Mesodermal cell (in vitro differentiated cells): ENCODE results near the gene POLR1A.
A peak's percentile ranks its signal among the peaks of the same experiment; 100 is the strongest.

Experiments
- H3K27ac ChIP-seq: 2 replicates; pipeline ENCODE4 v1.7.0; 2013; ENCODE audit warnings: mild to moderate bottlenecking, low read depth, low read length, moderate library complexity; ENCODE audit not compliant: severe bottlenecking
- H3K36me3 ChIP-seq: 2 replicates; pipeline ENCODE4 v1.7.1; 2013; ENCODE audit warnings: mild to moderate bottlenecking, low read length, moderate library complexity; ENCODE audit not compliant: control insufficient read depth, insufficient read depth
- H3K4me1 ChIP-seq: one replicate; pipeline ENCODE4 v1.7.1; 2013; ENCODE audit warnings: mild to moderate bottlenecking, low read length; ENCODE audit not compliant: insufficient read depth, control insufficient read depth, poor library complexity, severe bottlenecking
- H3K4me3 ChIP-seq: 2 replicates; pipeline ENCODE4 v1.7.0; 2013; ENCODE audit warnings: low read length, control low read depth, mild to moderate bottlenecking; ENCODE audit not compliant: insufficient read depth, poor library complexity, severe bottlenecking; ENCODE audit errors: extremely low read depth
- H3K9me3 ChIP-seq: 2 replicates; pipeline ENCODE4 v1.7.1; 2013; ENCODE audit warnings: mild to moderate bottlenecking, low read length, moderate library complexity; ENCODE audit not compliant: control insufficient read depth
- WGBS, 2 experiments: methylation state at CpG; one replicate each; pipeline ENCODE4 v1.1.5; 2013; ENCODE audit warnings: missing lambda C conversion rate in 2 of 2; ENCODE audit not compliant: insufficient coverage in 2 of 2; 5-methylcytosine and 5-hydroxymethylcytosine counted together

POLR1A gene

DNA sequence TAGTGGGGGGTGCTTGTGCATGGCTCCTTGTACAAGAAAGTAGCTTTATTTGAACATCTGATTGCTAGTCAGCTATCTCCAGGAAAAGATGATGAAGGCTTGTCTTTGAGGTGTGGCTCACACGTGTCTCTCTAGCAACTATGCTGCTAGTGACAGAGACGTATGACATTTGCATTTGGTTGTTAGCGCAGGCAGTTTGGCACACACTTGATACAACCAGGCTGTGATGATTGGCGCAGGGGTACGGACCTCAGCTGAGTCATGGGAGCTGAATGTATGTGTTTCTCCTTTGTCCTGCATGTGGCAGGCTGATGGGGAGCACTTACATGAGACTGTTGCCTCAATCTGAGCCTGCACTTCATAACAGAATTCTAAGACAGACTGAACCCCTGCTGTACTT is 30.0 kb upstream of the POLR1A start:
- 96 to 98% methylated on average over 5 of the region's 5 CpGs for WGBS, 2 experiments

DNA sequence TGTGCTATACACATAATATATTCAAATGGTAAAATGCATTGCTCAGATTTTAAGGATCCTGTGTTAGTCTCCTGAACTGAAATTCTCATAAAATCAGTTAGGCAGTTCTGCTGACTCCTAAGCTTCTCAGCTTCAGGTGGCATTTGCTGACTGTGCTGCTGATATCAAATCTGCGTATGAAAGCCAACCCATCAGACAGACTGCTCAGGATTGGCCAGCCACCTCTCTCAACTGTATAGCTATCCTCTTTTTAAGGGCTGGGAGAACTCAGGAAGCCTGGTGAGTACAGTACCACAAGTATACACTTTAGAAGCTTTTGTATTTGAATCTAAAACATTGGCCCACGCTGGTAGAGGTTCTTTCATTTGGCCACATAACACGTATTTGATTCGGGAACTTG is 29.0 kb upstream of the POLR1A start:
- H3K36me3 ChIP-seq = peaks cover 99% of the 10 kb centered on the region
- H3K4me1 ChIP-seq = no peaks in the 10 kb centered on the region
- no peaks in the 10 kb centered on the region for H3K9me3 ChIP-seq
- no peak overlapping the region for H3K27ac ChIP-seq
- WGBS, 2 experiments = 98 to 100% methylated on average over 1 to 4 of the region's 4 CpGs
- H3K4me3 ChIP-seq = no peak overlapping the region

More for the DNA sequence above, 30.0 kb upstream of the POLR1A start:
- no peak overlapping the region for H3K27ac ChIP-seq
- no peak overlapping the region for H3K4me3 ChIP-seq
- H3K36me3 ChIP-seq = peaks cover 98% of the 10 kb centered on the region
- H3K9me3 ChIP-seq = no peaks in the 10 kb centered on the region
- no peaks in the 10 kb centered on the region for H3K4me1 ChIP-seq

DNA sequence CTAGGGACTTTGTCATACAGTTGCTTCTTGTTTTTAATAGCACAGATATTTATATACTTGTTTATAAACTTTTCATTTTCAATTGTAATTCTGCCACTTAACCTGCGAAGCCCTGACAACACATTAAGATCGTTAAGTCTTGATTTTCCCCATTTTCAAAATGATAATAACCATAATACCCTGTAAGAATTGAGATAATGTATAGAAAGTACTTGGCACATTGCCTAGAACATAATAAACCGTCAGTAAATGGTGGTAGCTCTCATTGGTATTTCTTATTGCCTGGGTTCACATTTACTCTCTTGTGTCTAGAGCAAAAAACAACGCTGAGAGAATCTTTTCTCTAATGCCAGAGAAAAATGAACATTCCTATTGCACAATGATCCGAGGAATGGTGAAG is 19.0 kb upstream of the POLR1A start:
- Histone ChIP-seq H3K36me3 (peaks cover 97% of the 10 kb centered on the region), H3K4me1 (no peaks in the 10 kb centered on the region), H3K9me3 (no peaks in the 10 kb centered on the region), H3K4me3 (no peak overlapping the region), H3K27ac (no peak overlapping the region)
- 80 to 92% methylated on average over 2 of the region's 5 CpGs for WGBS, 2 experiments

DNA sequence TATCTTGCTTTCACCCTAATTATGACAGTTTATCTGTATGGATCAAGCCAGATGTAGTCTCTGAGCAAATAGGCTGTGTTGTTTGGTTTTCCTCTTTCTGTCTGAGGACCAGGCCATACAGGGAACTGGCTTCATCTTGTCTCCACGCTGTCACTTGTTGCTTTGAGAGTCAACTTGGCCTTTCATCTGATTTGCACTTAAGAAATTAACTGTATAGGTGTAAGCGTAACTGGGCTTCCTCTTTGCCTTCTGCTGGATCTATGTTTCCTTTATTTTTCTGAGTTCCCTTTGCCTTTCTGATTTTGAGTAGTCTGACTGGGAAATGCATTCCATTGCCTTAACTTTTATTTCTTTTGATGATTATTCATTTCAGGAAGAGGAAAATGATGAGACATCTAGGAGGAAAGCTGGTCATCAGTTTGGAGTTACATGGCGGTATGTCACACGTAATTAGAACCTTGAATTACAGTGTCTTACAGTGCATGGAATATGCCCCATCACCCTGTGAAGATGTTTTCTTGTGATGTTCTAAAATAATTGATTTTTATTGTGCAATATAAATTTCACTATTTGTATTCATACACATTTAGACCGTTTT is 17.7 kb upstream of the POLR1A start:
- WGBS, 2 experiments = 96 to 100% methylated on average over 3 of the region's 5 CpGs
- peaks cover 98% of the 10 kb centered on the region for H3K36me3 ChIP-seq
- no peak overlapping the region for H3K4me3 ChIP-seq
- H3K27ac ChIP-seq = no peak overlapping the region
- no peaks in the 10 kb centered on the region for H3K4me1 ChIP-seq
- H3K9me3 ChIP-seq = no peaks in the 10 kb centered on the region

DNA sequence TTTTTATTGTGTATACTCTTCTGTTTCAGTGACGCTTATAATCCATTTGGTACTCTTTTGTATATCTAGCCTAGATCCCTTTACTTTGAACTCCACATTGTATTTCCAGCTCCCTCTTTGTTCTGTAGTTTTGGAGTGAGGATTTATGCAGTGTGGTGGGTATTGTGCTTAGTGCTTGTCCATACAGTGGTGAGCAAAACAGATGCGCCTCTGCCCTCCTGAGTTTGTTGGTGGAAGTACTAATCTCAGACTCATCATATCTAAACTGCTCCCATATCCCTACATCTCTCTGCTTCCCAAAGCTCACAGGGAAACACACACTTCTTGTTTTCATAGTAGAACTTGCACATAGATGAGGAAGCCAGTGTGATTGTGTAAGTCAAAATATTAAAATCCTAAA is 12.4 kb upstream of the POLR1A start:
- Histone ChIP-seq H3K36me3 (peaks cover 92% of the 10 kb centered on the region), H3K4me3 (no peak overlapping the region), H3K27ac (no peak overlapping the region), H3K4me1 (peaks cover 21% of the 10 kb centered on the region), H3K9me3 (no peaks in the 10 kb centered on the region)
- no CpG with 5 or more reads among the region's 2 CpGs for WGBS, 2 experiments

DNA sequence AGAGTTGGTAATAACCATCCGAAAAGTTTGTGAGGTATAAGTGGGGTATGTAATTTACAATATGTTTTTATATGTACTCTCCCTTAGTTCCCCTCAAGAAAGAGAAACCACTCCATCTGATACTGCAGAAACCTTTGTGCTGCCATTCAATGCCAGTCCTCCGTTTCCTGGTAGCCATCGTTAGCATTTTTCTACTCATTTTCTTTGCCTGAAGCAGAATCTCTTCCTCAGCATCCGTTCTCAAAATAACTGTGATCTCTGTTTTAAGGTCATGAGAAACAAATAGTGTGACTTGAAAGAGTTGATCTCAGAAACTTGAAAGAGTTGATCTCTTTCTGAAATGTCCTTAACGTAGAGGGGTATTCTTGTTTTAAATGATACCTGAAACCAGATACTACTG is 1.3 kb upstream of the POLR1A start:
- H3K4me3 ChIP-seq = peak overlapping the region; percentile 92
- H3K4me1 ChIP-seq = peaks cover 6% of the 10 kb centered on the region
- 26% methylated on average over 3 of the region's 5 CpGs; no CpG with 5 or more reads in 1 of the 2 experiments for WGBS, 2 experiments
- peaks cover 53% of the 10 kb centered on the region for H3K36me3 ChIP-seq
- H3K9me3 ChIP-seq = no peaks in the 10 kb centered on the region
- H3K27ac ChIP-seq = no peak overlapping the region

DNA sequence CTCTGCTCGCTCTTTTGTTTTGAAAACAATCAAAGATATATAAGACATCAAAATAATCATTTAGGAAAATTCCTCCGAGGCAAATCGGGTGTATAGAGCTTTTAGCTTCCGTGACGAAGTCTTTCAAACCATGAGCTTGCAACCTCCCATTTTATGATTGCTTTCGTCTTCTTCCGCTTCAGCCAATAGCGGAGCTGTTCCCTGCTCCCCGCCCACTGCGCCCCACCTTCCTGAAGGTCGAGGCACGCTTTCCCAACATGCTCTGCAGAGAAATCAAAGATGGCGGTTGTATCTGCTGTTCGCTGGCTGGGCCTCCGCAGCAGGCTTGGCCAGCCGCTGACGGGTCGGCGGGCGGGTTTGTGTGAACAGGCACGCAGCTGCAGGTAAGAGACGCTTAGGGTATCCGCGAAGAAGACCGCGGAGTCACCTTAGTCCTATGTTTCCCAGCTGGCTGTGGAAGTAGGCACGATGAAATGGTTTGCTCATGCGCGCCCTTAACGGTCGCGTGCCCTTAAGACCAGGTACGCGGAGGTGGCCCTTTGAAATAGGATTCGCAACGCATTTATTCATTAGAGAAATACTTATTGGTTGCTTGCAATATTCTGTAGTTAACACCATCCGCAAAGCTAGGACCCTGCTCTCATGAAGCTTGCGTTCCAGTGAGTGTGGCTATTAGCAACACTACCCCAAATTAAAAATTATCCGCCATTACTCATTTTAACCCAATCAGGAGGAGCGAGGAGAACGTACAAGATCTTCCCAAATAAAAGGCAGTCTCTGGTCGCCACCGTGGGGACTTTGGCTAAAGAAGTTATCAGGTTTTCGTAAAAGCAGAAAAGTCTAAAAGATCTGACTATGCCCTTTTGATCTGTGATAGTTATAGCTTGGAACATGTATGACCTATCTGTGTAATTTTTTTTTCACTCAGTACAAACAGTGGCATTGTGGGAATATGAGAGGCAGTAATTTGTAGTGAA is 571 bp upstream of the POLR1A start, which contains the start of gene PTCD3:
Gene PTCD3 (plus strand): TSS at position 267 of the 977 bp plus-strand sequence. CDS start 13 bp downstream, at position 280.
- H3K36me3 ChIP-seq = peaks cover 54% of the 10 kb centered on the region
- H3K4me1 ChIP-seq = peaks cover 6% of the 10 kb centered on the region
- H3K4me3 ChIP-seq = peak within 1 kb of the TSS; percentile 92
- no peaks in the 10 kb centered on the region for H3K9me3 ChIP-seq
- WGBS, 2 experiments = 0 to 1% methylated on average over 26 to 34 of the region's 44 CpGs
- peak within 1 kb of the TSS; percentile 95 for H3K27ac ChIP-seq

DNA sequence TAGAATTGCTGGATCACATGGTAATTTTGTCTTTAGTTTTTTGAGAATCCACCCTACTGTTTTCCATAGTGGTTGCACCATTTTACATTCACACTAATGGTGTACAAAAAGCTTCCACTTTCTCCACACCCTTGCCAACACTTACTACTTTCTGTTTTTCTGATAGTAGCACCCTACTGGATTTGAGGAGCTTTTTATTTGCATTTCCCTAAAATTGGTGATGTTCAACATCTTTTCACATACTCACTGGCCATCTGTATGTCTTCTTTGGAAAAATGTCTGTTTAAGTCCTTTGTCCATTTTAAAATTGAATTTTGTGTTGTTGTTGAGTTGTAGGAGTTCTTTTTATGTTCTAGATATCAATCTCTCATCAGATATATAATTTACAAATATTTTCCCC is 3.5 kb downstream of the POLR1A start:
- H3K9me3 ChIP-seq = no peaks in the 10 kb centered on the region
- peaks cover 59% of the 10 kb centered on the region for H3K36me3 ChIP-seq
- no peak overlapping the region for H3K4me3 ChIP-seq

DNA sequence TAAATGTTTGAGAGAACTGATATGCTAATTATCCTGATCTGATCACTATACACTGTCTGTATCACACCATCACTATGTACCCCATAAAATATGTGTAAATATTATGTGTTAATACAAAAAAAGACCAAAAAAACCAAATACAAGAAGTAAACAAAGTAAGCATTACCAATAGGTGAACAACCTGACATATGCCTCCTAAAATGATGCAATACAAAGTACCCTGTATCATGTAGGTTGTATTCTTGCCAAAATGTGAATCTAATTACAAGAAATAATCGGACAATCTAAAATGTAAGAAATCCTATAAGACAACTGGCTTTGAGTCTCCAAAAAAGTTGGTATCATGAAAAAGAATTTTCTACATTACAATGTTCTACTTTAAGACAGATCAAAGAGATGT is 7.8 kb downstream of the POLR1A start:
- Histone ChIP-seq H3K9me3 (no peaks in the 10 kb centered on the region), H3K4me1 (no peaks in the 10 kb centered on the region), H3K36me3 (peaks cover 82% of the 10 kb centered on the region), H3K27ac (no peak overlapping the region), H3K4me3 (no peak overlapping the region)
- no CpG with 5 or more reads among the region's 1 CpG for WGBS, 2 experiments

More for the DNA sequence above, 3.5 kb downstream of the POLR1A start:
- H3K4me1 ChIP-seq = no peaks in the 10 kb centered on the region
- no peak overlapping the region for H3K27ac ChIP-seq

DNA sequence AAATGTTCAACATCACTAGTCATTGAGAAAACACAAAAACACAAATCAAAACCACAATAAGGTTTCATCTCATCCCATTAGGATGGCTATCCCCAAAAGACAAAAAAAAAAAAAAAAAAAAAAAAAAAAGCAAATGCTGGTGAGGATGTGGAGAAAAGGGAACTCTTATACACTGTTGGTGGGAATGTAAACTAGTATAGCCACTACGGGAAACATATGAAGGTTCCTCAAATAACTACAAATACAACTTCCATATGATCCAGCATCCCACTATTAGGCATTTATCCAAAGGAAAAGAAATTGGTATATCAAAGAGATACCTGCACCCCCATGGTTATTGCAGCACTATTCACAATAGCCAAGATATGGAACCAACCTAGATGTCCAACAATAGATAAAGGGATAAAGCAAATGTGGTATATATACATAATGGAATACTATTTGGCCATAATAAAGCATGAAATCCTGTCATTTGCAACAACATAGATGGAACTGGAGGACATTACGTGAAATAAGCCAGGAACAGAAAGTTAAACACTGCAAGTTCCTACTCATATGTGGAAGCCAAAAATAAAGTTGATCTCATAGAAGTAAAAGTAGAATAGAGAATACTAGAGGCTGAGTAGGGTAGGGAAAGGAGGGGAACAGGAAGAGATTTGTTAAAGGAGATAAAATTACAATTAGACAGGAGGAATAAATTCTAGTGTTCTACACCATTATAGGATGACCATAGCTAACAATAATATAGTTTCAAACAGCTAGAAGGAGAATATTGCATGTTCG is 8.4 kb downstream of the POLR1A start:
- Histone ChIP-seq H3K9me3 (no peaks in the 10 kb centered on the region), H3K36me3 (peaks cover 77% of the 10 kb centered on the region), H3K4me1 (no peaks in the 10 kb centered on the region), H3K4me3 (no peak overlapping the region), H3K27ac (no peak overlapping the region)
- 83% methylated on average over 1 of the region's 3 CpGs; no CpG with 5 or more reads in 1 of the 2 experiments for WGBS, 2 experiments
